GM18499 (cell line): ENCODE measurements around the gene BBS2.

Experiments used
- ATAC-seq: cut with Tn5 transposase; IDR thresholded peaks from one replicate; pipeline ENCODE4 v1.9.1; 2021; ENCODE audit warnings: moderate number of reproducible peaks; ENCODE audit not compliant: insufficient read depth, unreplicated experiment

BBS2 gene

DNA sequence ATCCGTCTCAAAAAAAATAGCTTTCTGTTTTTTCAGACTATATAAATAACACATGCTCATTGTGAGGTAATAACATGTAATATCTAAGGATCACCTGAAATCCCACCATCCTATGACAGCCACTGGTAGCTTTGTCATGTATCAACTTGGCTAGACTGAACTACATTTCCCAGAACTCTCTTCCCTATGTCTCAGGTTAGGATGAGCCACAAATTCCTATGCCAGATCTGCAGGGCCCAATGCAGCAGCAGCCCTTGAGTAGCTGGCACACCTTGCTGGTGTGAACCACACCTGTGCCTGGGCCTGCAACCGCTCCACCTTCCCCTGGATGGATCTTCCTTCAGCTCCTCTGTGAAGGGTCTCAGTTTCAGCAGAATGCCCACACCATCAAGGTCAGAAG lies 40.4 kb downstream of the BBS2 start:
- no peak for ATAC-seq

DNA sequence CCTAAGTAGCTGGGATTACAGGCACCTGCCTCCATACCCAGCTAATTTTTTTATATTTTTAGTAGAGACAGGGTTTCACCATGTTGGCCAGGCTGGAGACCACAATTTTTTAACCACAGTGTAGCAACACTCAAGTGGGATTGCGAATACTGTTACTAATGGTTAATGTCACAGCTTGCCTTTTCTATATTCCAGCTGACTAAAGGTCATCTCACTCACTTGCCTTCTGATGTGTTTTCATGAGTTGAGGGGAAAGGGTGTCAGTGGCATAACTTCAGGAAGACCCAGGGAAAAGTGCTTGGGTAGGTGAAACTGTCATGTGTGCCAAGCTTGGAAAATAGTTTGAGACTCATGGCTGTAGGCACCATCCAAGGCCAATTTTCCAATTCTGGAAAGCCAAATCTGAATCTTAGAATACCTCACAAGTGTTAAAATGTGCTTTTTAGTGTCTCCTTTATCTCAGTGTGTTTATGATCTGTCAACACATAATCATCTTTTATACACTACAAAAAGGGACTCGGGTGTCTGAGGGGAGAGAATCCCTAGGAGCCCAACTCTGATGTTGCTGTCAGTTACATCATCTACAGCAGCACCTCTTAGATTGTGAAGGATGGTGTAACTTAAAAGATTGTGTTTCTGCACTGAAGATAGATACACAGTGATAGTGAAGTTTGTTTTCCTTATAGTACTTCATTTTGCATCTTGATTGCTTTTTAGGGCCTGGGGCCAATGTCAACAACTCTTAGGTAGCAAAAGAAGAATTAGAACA lies 41.4 kb downstream of the BBS2 start:
- ATAC-seq = no peak

DNA sequence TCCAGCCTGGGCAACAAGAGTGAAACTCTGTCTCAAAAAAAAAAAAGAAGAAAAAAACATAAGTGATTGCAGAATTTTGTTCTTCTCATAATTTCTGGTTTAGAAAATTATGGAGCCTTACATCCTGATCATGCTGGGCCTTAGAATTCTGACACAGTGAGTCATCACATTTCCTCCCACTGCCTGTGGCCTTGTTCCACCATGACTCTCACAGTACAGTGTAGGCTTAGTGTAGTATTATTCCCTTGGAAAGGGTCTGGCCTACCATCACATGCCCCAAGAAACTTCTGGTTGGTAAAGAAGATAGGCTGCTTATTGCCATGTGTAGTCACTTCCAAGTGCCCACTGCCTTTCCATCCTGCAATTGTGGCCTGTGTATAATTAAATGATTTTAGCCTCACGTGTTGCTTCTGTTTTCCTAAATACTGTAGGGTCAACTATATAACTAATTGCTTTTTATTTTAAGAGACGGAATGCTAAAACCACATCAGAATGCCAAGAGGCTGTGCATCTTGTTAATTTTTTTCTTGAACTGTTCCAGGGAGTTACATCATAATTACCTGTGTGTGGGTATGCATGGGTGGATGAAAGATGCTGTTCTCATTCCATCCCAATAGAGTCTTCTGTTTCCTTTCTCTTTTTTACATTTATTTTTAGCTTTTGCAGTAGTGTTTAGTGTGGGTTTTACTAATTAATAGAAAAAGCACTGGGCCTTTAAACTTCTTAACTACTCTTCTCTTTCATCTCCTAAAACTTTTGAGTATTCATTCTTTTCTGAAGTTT lies 42.5 kb downstream of the BBS2 start:
- no peak for ATAC-seq

DNA sequence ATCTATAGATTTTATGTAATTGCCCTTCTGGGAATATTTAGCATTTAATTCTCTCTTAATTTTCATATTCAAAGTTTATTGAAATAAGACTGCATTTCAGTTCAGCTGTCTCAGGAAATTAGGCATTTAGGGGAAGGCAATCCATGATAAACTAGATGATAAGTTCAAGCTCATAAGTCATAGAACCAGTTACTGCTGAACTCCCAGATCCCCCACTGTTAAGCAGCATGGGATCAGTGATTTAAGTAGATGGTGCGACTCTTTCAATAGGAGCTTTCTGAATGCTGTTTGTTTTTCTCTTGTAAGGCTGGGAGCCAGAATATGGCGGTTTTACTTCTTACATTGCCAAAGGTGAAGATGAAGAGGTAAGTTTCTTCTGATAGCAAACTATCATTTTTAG lies 44.6 kb downstream of the BBS2 start:
- no peak for ATAC-seq

DNA sequence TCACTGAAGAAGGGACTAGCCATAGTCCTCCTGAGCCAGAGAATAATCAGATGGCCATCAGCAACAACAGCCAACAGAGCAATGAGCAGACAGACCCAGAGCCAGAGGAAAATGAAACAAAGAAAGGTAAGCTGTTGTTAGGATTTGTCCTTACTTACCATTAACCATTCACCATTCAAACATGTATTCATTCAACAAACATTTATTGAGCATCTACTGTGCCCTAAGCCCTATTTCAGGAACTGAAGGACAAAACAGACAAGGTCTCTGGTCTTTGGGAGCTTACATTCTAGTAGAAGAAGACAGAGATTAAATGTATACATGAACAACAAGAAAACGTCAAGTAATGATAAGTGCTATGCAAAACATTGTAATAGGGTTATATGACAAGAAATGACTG lies 49.2 kb downstream of the BBS2 start:
- ATAC-seq = no peak

DNA sequence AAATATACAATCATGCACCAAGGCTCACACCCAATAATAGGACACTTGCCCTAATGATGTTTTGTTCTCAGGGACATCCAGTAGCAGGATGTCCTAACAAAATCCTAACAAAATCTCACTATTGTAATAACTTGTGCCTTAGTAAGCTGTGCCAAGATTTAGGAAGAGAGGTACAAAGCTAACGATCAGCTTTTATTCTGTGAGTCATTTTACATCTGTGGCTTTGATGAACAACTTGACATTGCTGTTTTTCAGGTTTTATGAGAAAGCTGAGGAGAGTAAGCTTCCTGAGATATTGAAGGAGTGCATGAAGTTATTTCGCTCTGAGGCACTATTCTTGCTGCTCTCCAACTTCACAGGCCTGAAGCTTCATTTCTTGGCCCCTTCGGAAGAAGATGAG lies 49.6 kb downstream of the BBS2 start:
- no peak for ATAC-seq

DNA sequence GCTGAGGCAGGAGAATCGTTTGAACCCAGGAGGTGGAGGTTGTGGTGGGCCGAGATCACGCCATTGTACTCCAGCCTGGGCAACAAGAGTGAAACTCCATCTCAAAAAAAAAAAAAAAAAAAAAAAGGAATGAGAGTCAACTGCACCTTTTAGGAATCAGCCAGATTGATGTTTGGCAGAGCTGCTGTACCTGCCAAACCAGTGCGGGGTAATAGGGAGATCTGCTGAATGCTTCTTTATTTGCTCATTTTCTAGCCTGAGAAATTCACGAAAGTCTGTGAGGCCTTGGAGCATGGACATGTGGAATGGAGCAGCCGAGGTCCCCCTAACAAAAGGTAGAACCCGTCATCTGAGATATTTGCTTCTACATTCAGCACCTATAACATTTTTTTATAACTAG lies 50.1 kb downstream of the BBS2 start:
- ATAC-seq = no peak

DNA sequence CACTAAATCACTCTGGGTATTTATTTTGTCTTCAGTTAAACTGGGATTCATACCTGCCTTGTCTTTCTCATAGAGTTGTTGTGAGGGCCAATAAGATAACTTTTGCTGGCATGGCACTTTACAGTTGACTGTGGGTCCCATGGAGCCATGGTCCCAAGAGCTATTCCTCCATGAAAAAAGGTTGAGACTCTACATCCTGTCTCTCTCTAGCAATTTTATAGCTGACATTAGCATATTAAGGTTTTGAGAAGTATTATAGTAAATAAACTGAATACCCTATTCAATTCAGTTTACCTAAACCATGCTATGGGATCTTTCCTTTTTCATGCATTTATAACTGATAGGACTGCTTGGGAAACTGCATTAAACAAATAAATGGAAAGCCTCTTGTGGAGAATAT lies 51.0 kb downstream of the BBS2 start:
- ATAC-seq = no peak

DNA sequence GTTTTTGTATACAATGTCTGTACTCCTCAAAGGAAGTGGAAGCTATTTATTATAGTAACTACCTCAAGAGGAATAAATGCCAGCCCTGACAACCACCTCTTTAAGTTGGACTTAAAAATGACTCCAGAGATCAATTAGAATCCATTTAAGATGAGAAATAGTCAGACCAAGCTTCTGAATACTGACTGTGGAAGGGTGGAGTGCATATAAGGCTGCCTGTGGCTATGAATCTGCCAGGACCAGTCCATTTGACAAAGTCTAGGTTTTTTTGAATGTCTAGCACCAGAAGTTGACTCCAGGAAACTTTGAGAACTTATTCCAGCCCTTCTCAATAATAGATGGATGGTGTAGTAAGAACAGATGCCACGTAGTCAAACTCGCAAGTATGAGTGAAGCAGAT lies 53.5 kb downstream of the BBS2 start:
- no peak for ATAC-seq

DNA sequence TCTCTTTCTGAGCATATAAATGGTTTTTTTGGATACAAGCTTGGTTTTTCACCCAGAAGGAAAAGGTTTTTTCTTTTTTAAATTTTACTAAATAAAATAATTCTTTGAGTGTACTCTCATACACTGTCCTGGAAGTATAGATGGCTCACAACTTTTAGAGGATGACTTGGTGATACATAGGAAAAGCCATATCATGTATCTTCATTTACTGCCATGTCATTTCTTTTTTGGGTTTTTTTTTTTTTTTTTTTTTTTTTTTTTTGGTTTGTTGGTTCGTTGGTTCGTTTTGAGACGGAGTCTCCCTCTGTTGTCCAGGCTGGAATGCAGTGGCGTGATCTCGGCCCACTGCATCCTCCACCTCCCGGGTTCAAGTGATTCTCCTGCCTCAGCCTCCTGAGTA lies 56.7 kb downstream of the BBS2 start:
- no peak for ATAC-seq

DNA sequence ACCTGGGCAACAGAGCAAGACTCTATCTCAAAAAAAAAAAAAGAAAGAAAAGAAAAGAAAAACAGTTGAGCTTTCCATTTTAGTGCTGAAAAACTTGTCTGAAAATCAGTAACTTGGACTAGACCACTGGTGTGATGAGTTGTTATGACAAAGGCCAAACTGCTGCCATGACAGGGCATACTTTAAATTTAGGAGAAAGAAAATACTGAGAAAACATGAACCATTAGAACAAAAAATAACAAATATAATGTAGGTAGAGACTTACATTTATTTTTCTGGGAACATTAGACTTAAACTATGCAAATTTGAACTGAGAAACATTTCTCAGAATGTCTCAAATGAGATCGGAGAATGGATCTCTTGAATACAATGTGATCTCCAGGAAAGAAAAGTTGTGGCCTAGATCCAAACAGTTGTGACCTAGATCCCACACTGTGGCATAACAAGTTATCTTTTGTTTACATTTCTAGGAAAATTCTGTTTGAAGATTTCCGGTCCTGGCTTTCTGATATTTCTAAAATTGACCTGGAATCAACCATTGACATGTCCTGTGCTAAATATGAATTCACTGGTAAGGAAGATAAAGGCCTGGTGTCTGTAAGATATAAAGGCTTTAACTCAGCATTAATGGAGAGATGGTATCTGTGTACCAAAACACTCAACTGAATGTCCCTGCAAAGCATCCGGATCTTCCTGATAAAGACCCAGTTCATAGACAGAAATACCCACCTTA lies 57.6 kb downstream of the BBS2 start:
- ATAC-seq = no peak

DNA sequence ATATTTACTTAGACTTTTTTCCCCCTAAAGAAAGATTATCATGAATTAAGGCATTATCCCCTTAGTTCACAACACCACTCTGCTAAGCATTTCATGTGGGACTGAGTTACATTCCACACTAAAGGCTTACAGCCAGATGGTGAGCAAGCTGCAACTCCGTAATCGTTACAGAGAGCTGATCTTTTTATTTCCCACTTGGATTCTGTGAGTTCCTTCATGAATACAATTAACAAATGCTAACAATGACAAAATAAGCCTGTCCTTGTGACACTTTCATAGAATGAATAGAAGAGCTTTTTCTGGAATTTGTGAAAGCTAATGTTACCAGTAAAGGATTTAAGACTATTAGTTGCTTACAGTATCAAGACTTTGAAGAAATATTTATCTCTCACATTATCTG lies 59.7 kb downstream of the BBS2 start:
- ATAC-seq = no peak

DNA sequence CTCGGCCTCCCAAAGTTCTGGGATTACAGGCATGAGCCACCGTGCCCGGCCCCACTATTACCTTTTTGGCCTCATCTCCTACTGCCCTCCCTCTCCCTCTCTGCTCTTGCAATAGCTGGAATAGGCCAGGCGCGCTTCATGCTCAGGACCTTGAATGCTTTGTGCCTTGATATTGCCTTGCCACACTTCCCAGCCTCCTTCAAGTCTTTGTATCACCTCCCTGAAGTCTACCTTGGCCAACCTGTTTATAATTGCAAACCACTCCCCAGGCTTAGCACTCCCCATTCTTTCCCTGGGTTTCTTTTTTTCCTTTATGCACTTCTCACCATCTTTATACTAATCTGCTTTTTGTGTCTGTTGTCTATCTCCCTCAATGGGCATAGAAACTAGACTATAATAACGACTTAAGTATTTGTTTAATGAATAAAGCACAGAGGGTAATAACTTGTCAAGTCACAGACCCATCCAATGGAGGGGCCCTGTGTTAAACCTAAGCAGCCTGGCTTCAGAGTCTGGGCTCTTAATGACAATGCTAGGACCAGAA lies 61.8 kb downstream of the BBS2 start:
- ATAC-seq = no peak

DNA sequence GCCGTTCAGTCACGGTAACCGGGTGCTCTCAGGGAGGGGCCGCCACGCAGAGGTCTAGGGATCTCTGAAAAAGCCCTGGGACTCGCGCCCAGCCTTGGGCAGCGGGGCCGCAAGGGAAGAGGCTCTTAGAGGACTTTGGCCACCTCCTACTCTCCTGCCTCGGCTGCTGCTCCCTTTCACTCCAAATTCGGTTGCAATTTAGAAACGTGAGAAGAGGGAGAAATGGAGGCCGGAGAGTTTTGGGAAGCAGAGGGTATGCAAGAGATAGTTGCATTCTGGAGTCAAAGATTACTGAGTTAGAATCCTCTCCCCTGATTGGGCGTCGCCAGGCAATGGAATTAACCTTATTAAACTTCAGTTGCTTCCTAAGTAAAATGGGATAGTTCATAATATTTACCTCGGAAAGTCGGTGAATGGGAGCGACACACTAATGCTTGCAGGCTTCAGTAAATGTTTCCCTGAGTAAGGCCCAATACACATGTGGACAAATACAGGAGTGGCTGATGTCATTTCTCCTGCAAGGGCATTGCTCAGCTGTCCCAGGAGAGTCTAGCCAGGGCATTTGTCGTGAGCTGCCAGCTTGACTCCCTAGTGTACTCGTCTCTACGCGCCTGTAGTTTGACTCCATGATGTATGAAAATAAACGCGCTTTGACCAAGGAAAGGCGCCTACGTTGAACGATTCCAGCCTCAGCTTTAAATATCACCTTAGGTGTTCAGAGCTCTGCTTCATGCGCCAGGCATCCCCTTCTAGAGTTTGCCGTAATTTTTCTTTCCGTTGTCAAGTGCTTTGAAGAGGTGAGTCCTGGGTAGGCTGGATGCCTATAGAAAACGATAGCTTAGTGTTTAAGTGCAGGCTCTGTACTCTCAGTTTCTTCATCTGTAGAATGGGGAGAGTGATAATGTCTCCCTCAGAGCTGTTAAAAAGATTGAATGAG lies 67.8 kb downstream of the BBS2 start:
- ATAC-seq = no peak

DNA sequence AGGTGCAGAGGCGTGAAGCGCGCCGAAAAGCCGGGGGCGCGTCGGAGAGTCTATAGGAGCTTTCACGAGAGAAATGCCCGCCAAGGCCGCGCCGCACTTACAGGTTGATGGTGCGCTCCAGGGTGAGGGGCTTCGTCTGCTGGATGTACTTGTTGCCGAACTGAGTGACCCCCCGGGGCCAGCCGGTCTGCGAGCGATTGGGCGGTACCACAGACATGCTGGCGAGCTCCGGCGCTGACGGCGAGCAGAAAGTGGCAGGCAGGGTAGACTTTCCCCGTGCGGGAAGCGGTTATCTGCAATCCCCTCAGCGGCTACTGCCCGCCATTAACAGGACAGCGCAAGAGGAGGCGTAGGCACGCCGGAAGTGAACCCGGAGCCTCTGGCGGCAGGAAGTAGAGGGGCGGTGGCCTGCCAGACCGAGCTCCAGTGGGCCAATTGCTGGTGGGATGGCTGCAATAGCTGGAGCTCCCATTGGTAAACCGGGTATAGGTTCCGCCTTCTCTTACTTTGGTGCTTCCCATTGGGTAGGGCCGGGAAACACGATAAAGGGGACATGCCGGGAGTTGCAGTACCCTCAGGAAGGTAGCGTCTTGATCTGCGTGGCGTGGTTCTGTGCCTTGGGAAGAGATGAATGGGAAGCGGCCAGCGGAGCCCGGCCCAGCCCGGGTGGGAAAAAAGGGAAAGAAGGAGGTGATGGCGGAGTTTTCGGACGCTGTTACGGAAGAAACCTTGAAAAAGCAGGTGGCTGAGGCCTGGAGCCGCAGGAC lies 68.7 kb downstream of the BBS2 start, which contains the start of the genes NUDT21 and OGFOD1:
Gene NUDT21, minus strand, starts transcription at position 347 of the 767 bp plus-strand sequence. Its CDS starts 130 bp downstream, at position 217.
Gene OGFOD1, plus strand, starts transcription at position 569 of the 767 bp plus-strand sequence. Its CDS starts 59 bp downstream, at position 628.
- ATAC-seq = peak; percentile 93

DNA sequence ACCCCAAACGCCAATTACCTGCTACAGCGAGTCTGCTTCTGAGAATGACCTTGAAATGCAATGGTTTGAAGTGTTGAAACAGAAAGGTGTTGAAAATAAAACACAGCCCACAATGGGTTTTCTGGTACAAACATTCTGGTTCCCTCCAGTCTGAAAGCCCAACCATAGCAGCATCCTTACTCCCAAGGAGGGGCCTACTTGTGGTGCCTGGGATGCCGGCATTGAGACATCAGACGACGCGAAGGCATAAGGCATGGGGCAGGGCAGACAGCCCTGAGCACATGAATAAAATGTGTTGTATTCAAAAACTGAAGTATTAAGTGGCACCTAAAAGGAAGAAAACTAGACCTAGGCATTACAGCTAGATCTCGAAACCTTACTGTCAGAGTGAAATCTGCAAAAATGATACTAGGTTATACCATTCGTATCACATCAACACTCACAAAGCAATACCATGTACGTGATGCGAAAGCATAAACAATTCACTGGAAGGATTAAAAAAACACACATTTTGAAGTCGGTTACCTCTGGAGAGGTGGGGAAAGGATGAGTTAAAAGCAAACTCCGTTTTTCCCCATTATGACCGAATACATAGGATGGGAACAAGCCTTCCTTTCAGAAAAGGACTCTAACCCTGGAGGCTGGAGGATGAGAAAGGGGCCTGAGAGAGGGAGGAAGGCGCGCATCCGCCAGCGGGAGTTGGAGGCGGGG lies 69.4 kb downstream of the BBS2 start:
- no peak for ATAC-seq

DNA sequence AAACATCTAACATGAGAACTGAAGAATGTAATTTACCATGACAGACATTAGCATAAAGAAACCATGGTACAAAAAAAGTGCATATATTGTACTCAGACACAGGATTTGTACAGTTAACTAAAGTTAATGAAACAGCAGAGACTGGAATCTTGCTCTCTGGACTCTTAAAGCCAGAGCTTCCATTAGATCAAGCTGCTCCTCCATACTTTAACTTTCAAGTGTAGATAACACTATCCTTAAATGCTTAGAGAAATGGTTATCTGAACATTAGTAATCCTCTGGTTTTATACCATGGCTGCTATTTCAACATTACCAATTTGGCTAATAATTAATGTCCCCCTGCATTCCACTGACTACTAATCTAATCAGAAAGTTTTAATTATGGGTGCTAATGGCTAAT lies 71.8 kb downstream of the BBS2 start:
- ATAC-seq = no peak

DNA sequence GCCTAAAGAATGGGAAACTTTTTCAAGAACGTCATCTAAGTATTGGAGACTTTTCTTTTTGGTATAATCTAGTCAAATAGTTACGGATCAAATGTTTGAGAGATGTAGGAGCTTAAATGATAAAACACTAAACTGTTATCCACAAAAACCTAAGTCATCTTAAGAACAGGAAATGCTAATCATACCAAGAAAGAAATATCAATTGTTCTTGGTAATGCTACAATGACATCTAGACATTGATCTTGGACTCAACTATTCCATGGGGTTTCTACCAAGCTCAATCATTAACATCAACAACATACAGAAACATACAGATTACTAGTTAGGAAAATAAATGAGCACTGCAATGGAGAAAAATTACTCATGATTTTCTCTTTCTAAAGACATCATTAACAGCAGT lies 72.5 kb downstream of the BBS2 start:
- no peak for ATAC-seq
